Stomach (tissue), 9 donors: Measurements from ENCODE around the gene MAST4. TPM values are rescaled to one million over a fixed set of nuclear protein-coding genes. Genes with fewer than 3 reads are reported as not detected.
A peak's percentile ranks its signal among the peaks of the same experiment; 100 is the strongest.

Source experiments
- DNase-seq, 2 donors: peaks; one replicate each; pipeline versions ENCODE4 v3.0.0 to v3.0.0-alpha.2; 2013 to 2019
- H3K27ac ChIP-seq, 5 donors: fragments of 200-600 bp in 4 of 5; sonication (generic) in 4 of 5; one replicate each; pipeline ENCODE4 v1.5.1; 2013 to 2019; ENCODE audit warnings: mild to moderate bottlenecking in 1 of 5, moderate library complexity in 1 of 5
- H3K27me3 ChIP-seq, 3 donors: fragments of 200-600 bp; sonication (generic); one replicate each; pipeline ENCODE4 v1.5.1; 2017 to 2019; ENCODE audit warnings: mixed run types in 1 of 3
- H3K36me3 ChIP-seq, 4 donors: fragments of 200-600 bp; sonication (generic); 1 replicate in 3 of 4; 2 replicates in 1 of 4; pipeline ENCODE4 v1.5.1; 2016 to 2019
- H3K4me1 ChIP-seq, 4 donors: fragments of 200-600 bp; sonication (generic); one replicate each; pipeline ENCODE4 v1.5.1; 2016 to 2019
- H3K4me3 ChIP-seq, 4 donors: fragments of 200-600 bp; sonication (generic) in 3 of 4; one replicate each; pipeline ENCODE4 v1.5.1; 2016 to 2019; ENCODE audit warnings: mild to moderate bottlenecking in 1 of 4
- H3K9me3 ChIP-seq, 4 donors: fragments of 200-600 bp; sonication (generic); one replicate each; pipeline ENCODE4 v1.5.1; 2016 to 2019
- CTCF ChIP-seq, 7 experiments: fragments of 450-650 bp in 4 of 7; fragments of 200-600 bp in 3 of 7; sonication (generic) in 3 of 7; IDR thresholded peaks; one replicate each; pipeline ENCODE4 v1.5.1; 2016 to 2019; ENCODE audit warnings: antibody characterized with exemption in 7 of 7, control low read depth in 2 of 7, mild to moderate bottlenecking in 1 of 7
- EP300 ChIP-seq: sonication (generic); formaldehyde crosslinking; IDR thresholded peaks from one replicate; pipeline ENCODE4 v1.6.1; 2017; ENCODE audit warnings: antibody characterized with exemption
- POLR2A ChIP-seq, 4 donors: fragments of 450-650 bp; IDR thresholded peaks; one replicate each; pipeline ENCODE4 v1.6.1; 2016; ENCODE audit warnings: antibody characterized with exemption in 4 of 4, control low read depth in 2 of 4, mild to moderate bottlenecking in 1 of 4, moderate library complexity in 1 of 4
- POLR2AphosphoS5 ChIP-seq, 3 donors: sonication (generic); formaldehyde crosslinking; IDR thresholded peaks; one replicate each; pipeline ENCODE4 v1.6.1; 2016; ENCODE audit warnings: antibody characterized with exemption in 3 of 3
- WGBS, 5 donors: extraction: QIAGEN DNeasy Blood & Tissue Kit in 3 of 5; methylation state at CpG; one replicate each; pipeline versions ENCODE4 v1.1.5 to v1.1.7; 2013 to 2018; 5-methylcytosine and 5-hydroxymethylcytosine counted together
- intact Hi-C: fragments of 100-400 bp; cut with DNase I; formaldehyde crosslinking; loops from one replicate; pipeline ENCODE4 v1.15.1; 2023; ENCODE audit warnings: low total_unique reads
- polyA plus RNA-seq, 3 donors: library from polyadenylated mRNA; stranded (reverse); fragments of 200-250 nt; gene quantifications; one replicate each; pipeline ENCODE4 v1.2.3, GENCODE V29; 2013
- total RNA-seq, 5 donors: library from RNA; depleted of rRNA; stranded (reverse); fragments of >200 nt; gene quantifications; one replicate each; pipeline versions ENCODE4 v1.1.0 to v1.2.3, GENCODE V29; 2014 to 2016
- donor health status: healthy with polysubstance abuse.
- donor health status: Bipolar disorder and iron deficiency.
- donor health status: healthy.

The MAST4 gene
- total and polyA plus RNA-seq, 8 donors, result 1.5 to 52.5 (median 32.1) TPM

- no peaks in the 10 kb centered on the region for H3K9me3 ChIP-seq
- H3K36me3 ChIP-seq, result no peaks in the 10 kb centered on the region
- no peak overlapping the region for H3K27ac ChIP-seq
- no peak for TF ChIP-seq EP300
- TF ChIP-seq POLR2A (IDR thresholded peaks at IDR 0.05), result no peak
- no peak for TF ChIP-seq CTCF (IDR thresholded peaks at IDR 0.05)
- no peak for TF ChIP-seq POLR2AphosphoS5 (IDR thresholded peaks at IDR 0.05)
- DNase-seq, result peak in 1 of 2 donors; percentile 63
- no peak overlapping the region for H3K4me3 ChIP-seq
- peaks cover 0 to 7% (median 0%) of the 10 kb centered on the region in 3 donors for H3K27me3 ChIP-seq
- peaks cover 0 to 4% (median 0%) of the 10 kb centered on the region in 4 donors for H3K4me1 ChIP-seq
- intact Hi-C loops, result no loop called here
- 51 to 63% (median 59%) methylated on average over 6 of the region's 6 CpGs for WGBS, 5 donors
Observed at GRCh38 chr5:66863243-66864170, 267.3 kb downstream of the MAST4 start.

- intact Hi-C loops, result no loop called here
- H3K27me3 ChIP-seq, result peaks cover 0 to 7% (median 0%) of the 10 kb centered on the region in 3 donors
- DNase-seq, result no peak
- TF ChIP-seq EP300, result no peak
- no peak for TF ChIP-seq POLR2A (IDR thresholded peaks at IDR 0.05)
- no peak for TF ChIP-seq POLR2AphosphoS5 (IDR thresholded peaks at IDR 0.05)
- TF ChIP-seq CTCF (IDR thresholded peaks at IDR 0.05), result peak in 2 of 7 experiments; percentile 17 to 37
- H3K4me3 ChIP-seq, result no peak overlapping the region
- H3K36me3 ChIP-seq, result no peaks in the 10 kb centered on the region
- no peak overlapping the region for H3K27ac ChIP-seq
- 73 to 77% (median 74%) methylated on average over 10 of the region's 10 CpGs for WGBS, 5 donors
- peaks cover 0 to 4% (median 0%) of the 10 kb centered on the region in 4 donors for H3K4me1 ChIP-seq
- no peaks in the 10 kb centered on the region for H3K9me3 ChIP-seq
Observed at GRCh38 chr5:66864240-66864884, 268.2 kb downstream of the MAST4 start.

GRCh38 chr5:66867618-66868322, 271.6 kb downstream of the MAST4 start:
- no peak for DNase-seq
- no peaks in the 10 kb centered on the region for H3K27me3 ChIP-seq
- no peaks in the 10 kb centered on the region for H3K36me3 ChIP-seq
- H3K27ac ChIP-seq, result no peak overlapping the region
- no peak overlapping the region for H3K4me3 ChIP-seq
- H3K9me3 ChIP-seq, result no peaks in the 10 kb centered on the region
- TF ChIP-seq EP300 (no peak), POLR2AphosphoS5 (IDR thresholded peaks at IDR 0.05) (no peak), CTCF (IDR thresholded peaks at IDR 0.05) (no peak), POLR2A (IDR thresholded peaks at IDR 0.05) (no peak)
- peaks cover 0 to 4% (median 0%) of the 10 kb centered on the region in 4 donors for H3K4me1 ChIP-seq
- intact Hi-C loops, result no loop called here
- WGBS, 5 donors, result 73 to 100% (median 90%) methylated on average over 1 of the region's 1 CpG

GRCh38 chr5:66869347-66869746, 273.2 kb downstream of the MAST4 start:
- Histone ChIP-seq H3K27me3 (no peaks in the 10 kb centered on the region), H3K9me3 (no peaks in the 10 kb centered on the region), H3K36me3 (no peaks in the 10 kb centered on the region), H3K4me3 (no peak overlapping the region), H3K27ac (no peak overlapping the region), H3K4me1 (no peaks in the 10 kb centered on the region)
- DNase-seq, result no peak
- intact Hi-C loops, result no loop called here
- TF ChIP-seq POLR2A (IDR thresholded peaks at IDR 0.05) (no peak), EP300 (no peak), CTCF (IDR thresholded peaks at IDR 0.05) (no peak), POLR2AphosphoS5 (IDR thresholded peaks at IDR 0.05) (no peak)
- 62 to 81% (median 69%) methylated on average over 6 of the region's 6 CpGs for WGBS, 5 donors
